Adrenal gland (tissue), 12 donors: ENCODE measurements around the gene XPOT. TPM values are rescaled to one million over a fixed set of nuclear protein-coding genes. Genes with fewer than 3 reads are reported as not detected.

ENCODE experiments used
- DNase-seq, 7 donors: peaks; one replicate each; pipeline ENCODE4 v3.0.0-alpha.2; 2019 to 2020
- H3K27ac ChIP-seq, 5 donors: fragments of 200-600 bp; sonication (generic) in 4 of 5; 1 replicate in 3 of 5; 2 replicates in 2 of 5; pipeline versions ENCODE4 v1.5.1 to v1.8.0; 2016 to 2020; ENCODE audit warnings: mild to moderate bottlenecking in 1 of 5
- H3K27me3 ChIP-seq: fragments of 200-600 bp; 2 replicates; pipeline ENCODE4 v1.8.0; 2021
- H3K36me3 ChIP-seq, 2 donors: fragments of 200-600 bp; replicated peaks in 1 of 2; 1 replicate in 1 of 2; 2 replicates in 1 of 2; pipeline versions ENCODE4 v1.5.1 to v1.8.0; 2018 to 2022
- H3K4me1 ChIP-seq, 2 donors: fragments of 200-600 bp; replicated peaks in 1 of 2; 1 replicate in 1 of 2; 2 replicates in 1 of 2; pipeline versions ENCODE4 v1.5.1 to v1.8.0; 2018 to 2021
- H3K4me3 ChIP-seq, 4 donors: fragments of 200-600 bp; sonication (generic) in 3 of 4; one replicate each; pipeline ENCODE4 v1.5.1; 2016 to 2018
- H3K9me3 ChIP-seq, 3 donors: fragments of 200-600 bp; sonication (generic) in 1 of 3; replicated peaks in 1 of 3; 1 replicate in 2 of 3; 2 replicates in 1 of 3; pipeline versions ENCODE4 v1.5.1 to v1.8.0; 2016 to 2021
- POLR2A ChIP-seq, 2 donors: fragments of 450-650 bp; IDR thresholded peaks; one replicate each; pipeline ENCODE4 v1.6.1; 2017; ENCODE audit warnings: antibody characterized with exemption in 2 of 2, mild to moderate bottlenecking in 2 of 2, moderate library complexity in 1 of 2
- WGBS, 4 donors: extraction: QIAGEN DNeasy Blood & Tissue Kit in 2 of 4; methylation state at CpG; one replicate each; pipeline versions ENCODE4 v1.1.5 to v1.1.7; 2013 to 2017; 5-methylcytosine and 5-hydroxymethylcytosine counted together
- intact Hi-C, 2 donors: fragments of 100-400 bp; cut with DNase I; formaldehyde crosslinking; loops; one replicate each; pipeline versions ENCODE4 v1.14.1 to v1.15.0; 2022 to 2023
- polyA plus RNA-seq, 3 donors: library from polyadenylated mRNA; stranded (reverse); fragments of 200-250 nt in 2 of 3; fragments of 350-450 nt in 1 of 3; fragmentation: Illumina TruSeq in 1 of 3; extraction: RNeasy Lipid Tissue Mini Kit (QIAGEN cat#74804) in 1 of 3; gene quantifications; one replicate each; pipeline ENCODE4 v1.2.3, GENCODE V29; 2013 to 2014
- total RNA-seq, 9 donors: library from RNA; depleted of rRNA in 4 of 9; stranded (reverse); fragments of >200 nt in 4 of 9; fragments of 120-200 nt in 1 of 9; fragmentation: NEBNext Ultra II Directional in 1 of 9; extraction: Animal tissue kit (Norgen Biotek cat#: 25700) in 1 of 9; gene quantifications; one replicate each; pipeline versions ENCODE4 v1.1.0 to v1.2.4, GENCODE V29; 2013 to 2023
- TF ChIP-seq, protein P1 (sequence below), 6 experiments: fragments of 450-650 bp in 4 of 6; fragments of 200-600 bp in 2 of 6; sonication (generic) in 1 of 6; IDR thresholded peaks; 1 replicate in 5 of 6; 2 replicates in 1 of 6; pipeline versions ENCODE4 v1.5.1 to v1.8.0; 2016 to 2021; ENCODE audit warnings: antibody characterized with exemption in 6 of 6, mild to moderate bottlenecking in 2 of 6, moderate library complexity in 1 of 6
- donor health status: healthy with polysubstance abuse.
- donor health status: Bipolar disorder and iron deficiency.
- donor health status: DM: yes; HTN: yes; CAD: no.
- donor health status: DM: no; HTN: no; CAD: no.
- donor health status: DM: no; HTN: no; CAD: no.
- donor health status: DM: yes; HTN: yes; CAD: no.

Gene XPOT
- total and polyA plus RNA-seq, 12 donors, result 12.4 to 59.6 (median 45.2) TPM

DNA sequence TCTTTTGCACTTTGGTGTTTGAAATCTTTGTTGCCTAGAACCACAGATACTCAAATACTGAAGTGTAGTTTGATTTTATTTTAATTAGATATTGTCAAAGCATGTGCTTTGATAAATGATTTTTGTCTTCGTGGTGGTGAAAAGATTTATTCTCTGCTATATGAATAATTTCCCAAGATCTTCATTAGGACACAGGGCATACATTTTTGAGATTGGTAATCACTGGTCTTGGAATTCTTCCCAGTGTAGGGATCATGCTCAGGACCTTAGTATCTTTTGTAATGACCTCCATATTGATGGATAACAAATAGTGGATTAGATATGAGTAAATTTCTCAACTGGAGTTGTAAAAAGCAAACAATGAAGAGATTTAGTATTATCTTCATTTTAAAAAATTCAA, 76.0 kb downstream of the XPOT start:
- intact Hi-C loops, result no loop called here
- Histone ChIP-seq H3K4me1 (peaks cover 0 to 18% of the 10 kb centered on the region in 2 donors), H3K27ac (no peak overlapping the region), H3K4me3 (no peak overlapping the region), H3K27me3 (no peaks in the 10 kb centered on the region), H3K36me3 (peaks cover 0 to 42% of the 10 kb centered on the region in 2 donors), H3K9me3 (no peaks in the 10 kb centered on the region)
- WGBS, 4 donors, result 33 to 52% (median 47%) methylated on average over 1 of the region's 1 CpG
- DNase-seq, result no peak
- no peak for TF ChIP-seq POLR2A (IDR thresholded peaks at IDR 0.05)
- TF ChIP-seq, protein P1, sequence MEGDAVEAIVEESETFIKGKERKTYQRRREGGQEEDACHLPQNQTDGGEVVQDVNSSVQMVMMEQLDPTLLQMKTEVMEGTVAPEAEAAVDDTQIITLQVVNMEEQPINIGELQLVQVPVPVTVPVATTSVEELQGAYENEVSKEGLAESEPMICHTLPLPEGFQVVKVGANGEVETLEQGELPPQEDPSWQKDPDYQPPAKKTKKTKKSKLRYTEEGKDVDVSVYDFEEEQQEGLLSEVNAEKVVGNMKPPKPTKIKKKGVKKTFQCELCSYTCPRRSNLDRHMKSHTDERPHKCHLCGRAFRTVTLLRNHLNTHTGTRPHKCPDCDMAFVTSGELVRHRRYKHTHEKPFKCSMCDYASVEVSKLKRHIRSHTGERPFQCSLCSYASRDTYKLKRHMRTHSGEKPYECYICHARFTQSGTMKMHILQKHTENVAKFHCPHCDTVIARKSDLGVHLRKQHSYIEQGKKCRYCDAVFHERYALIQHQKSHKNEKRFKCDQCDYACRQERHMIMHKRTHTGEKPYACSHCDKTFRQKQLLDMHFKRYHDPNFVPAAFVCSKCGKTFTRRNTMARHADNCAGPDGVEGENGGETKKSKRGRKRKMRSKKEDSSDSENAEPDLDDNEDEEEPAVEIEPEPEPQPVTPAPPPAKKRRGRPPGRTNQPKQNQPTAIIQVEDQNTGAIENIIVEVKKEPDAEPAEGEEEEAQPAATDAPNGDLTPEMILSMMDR (IDR thresholded peaks at IDR 0.05), result no peak

GRCh38 chr12:64486657-64487056, 82.5 kb downstream of the XPOT start:
- no peaks in the 10 kb centered on the region for H3K27me3 ChIP-seq
- no peaks in the 10 kb centered on the region for H3K4me1 ChIP-seq
- H3K27ac ChIP-seq, result no peak overlapping the region
- intact Hi-C loops, result no loop called here
- TF ChIP-seq, protein P1 (IDR thresholded peaks at IDR 0.05), result no peak
- TF ChIP-seq POLR2A (IDR thresholded peaks at IDR 0.05), result no peak
- H3K4me3 ChIP-seq, result no peak overlapping the region
- 94 to 99% (median 95%) methylated on average over 3 of the region's 3 CpGs for WGBS, 4 donors
- no peaks in the 10 kb centered on the region for H3K9me3 ChIP-seq
- DNase-seq, result no peak
- peaks cover 0 to 68% of the 10 kb centered on the region in 2 donors for H3K36me3 ChIP-seq

DNA sequence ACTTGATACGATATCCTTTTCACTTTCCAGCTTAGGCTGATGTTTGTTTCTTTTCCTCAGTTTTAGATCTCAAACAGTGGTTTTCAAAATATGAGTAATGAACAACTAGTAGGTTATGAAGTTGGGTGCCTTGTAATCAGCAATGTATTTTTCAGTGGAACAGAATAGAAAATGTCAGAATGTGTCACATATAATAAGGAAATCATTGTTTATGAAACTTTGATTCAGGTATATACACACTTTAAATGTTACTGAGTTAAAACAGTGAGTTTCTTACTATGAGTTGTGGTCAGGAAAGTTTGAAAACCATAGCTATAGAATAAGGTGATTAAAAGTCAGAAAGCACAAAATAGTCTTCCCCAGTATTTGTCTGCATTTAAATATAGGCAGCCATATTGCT, 87.5 kb downstream of the XPOT start:
- H3K9me3 ChIP-seq, result no peaks in the 10 kb centered on the region
- DNase-seq, result no peak
- 83 to 97% (median 94%) methylated on average over 1 of the region's 1 CpG for WGBS, 4 donors
- peaks cover 0 to 75% of the 10 kb centered on the region in 2 donors for H3K36me3 ChIP-seq
- intact Hi-C loops, result no loop called here
- H3K4me1 ChIP-seq, result no peaks in the 10 kb centered on the region
- no peak overlapping the region for H3K27ac ChIP-seq
- no peaks in the 10 kb centered on the region for H3K27me3 ChIP-seq
- no peak for TF ChIP-seq POLR2A (IDR thresholded peaks at IDR 0.05)
- TF ChIP-seq, protein P1 (IDR thresholded peaks at IDR 0.05), result no peak
- H3K4me3 ChIP-seq, result no peak overlapping the region

- DNase-seq, result no peak
- Histone ChIP-seq H3K27me3 (no peaks in the 10 kb centered on the region), H3K36me3 (peaks cover 0 to 80% of the 10 kb centered on the region in 2 donors), H3K9me3 (no peaks in the 10 kb centered on the region), H3K4me3 (no peak overlapping the region), H3K27ac (no peak overlapping the region), H3K4me1 (no peaks in the 10 kb centered on the region)
- 96 to 100% (median 98%) methylated on average over 3 of the region's 3 CpGs for WGBS, 4 donors
- intact Hi-C loops, result no loop called here
- TF ChIP-seq, protein P1 (IDR thresholded peaks at IDR 0.05), result no peak
- TF ChIP-seq POLR2A (IDR thresholded peaks at IDR 0.05), result no peak
Observed at GRCh38 chr12:64493513-64493912, 89.3 kb downstream of the XPOT start.
